Right lobe of liver (tissue), 6 donors: ENCODE results near the gene NAALADL2. TPM values are rescaled to one million over a fixed set of nuclear protein-coding genes. Genes with fewer than 3 reads are reported as not detected.

Experiments
- ATAC-seq, 4 donors: fragments of 200-7000 bp; cut with Tn5 transposase; one replicate each; pipeline ENCODE4 v1.9.1; 2020; ENCODE audit warnings: mild to moderate bottlenecking in 4 of 4, moderate library complexity in 4 of 4
- DNase-seq, 3 donors: peaks; one replicate each; pipeline ENCODE4 v3.0.0-alpha.2; 2020
- H3K27ac ChIP-seq, 3 donors: fragments of 200-600 bp; one replicate each; pipeline ENCODE4 v1.8.0; 2022
- H3K27me3 ChIP-seq, 2 donors: fragments of 200-600 bp; one replicate each; pipeline ENCODE4 v1.8.0; 2022
- H3K36me3 ChIP-seq, 4 donors: fragments of 200-600 bp; sonication (generic) in 1 of 4; one replicate each; pipeline versions ENCODE4 v1.5.1 to v1.8.0; 2017 to 2022; ENCODE audit warnings: control low read depth in 1 of 4
- H3K4me1 ChIP-seq, 4 donors: fragments of 200-600 bp; sonication (generic) in 1 of 4; one replicate each; pipeline versions ENCODE4 v1.5.1 to v1.8.0; 2017 to 2022; ENCODE audit warnings: control low read depth in 1 of 4
- H3K4me3 ChIP-seq, 3 donors: fragments of 200-600 bp; one replicate each; pipeline ENCODE4 v1.8.0; 2022
- H3K9me3 ChIP-seq, 4 donors: fragments of 200-600 bp; sonication (generic) in 1 of 4; one replicate each; pipeline versions ENCODE4 v1.5.1 to v1.8.0; 2017 to 2022; ENCODE audit warnings: control low read depth in 1 of 4
- POLR2A ChIP-seq: fragments of 450-650 bp; IDR thresholded peaks from one replicate; pipeline ENCODE4 v1.6.1; 2017; ENCODE audit warnings: antibody characterized with exemption, mild to moderate bottlenecking
- WGBS: methylation state at CpG from one replicate; pipeline ENCODE4 v1.1.6; 2018; ENCODE audit warnings: low coverage, low lambda C conversion rate; ENCODE audit not compliant: insufficient coverage; ENCODE audit errors: missing lambda C conversion rate; 5-methylcytosine and 5-hydroxymethylcytosine counted together
- intact Hi-C, 2 donors: fragments of 100-400 bp; cut with DNase I; formaldehyde crosslinking; loops; one replicate each; pipeline versions ENCODE4 v1.11.2 to v1.14.1; 2022
- total RNA-seq, 6 experiments: library from RNA; depleted of rRNA in 2 of 6; stranded (reverse); fragments of >200 nt in 2 of 6; fragmentation: NEBNext Ultra II Directional in 3 of 6; extraction: Animal tissue kit (Norgen Biotek cat#: 25700) in 3 of 6; gene quantifications; one replicate each; pipeline versions ENCODE4 v1.1.0 to v1.2.4, GENCODE V29; 2016 to 2023
- TF ChIP-seq, protein P1 (sequence below), 4 donors: fragments of 200-600 bp in 3 of 4; fragments of 450-650 bp in 1 of 4; IDR thresholded peaks; one replicate each; pipeline versions ENCODE4 v1.5.1 to v1.8.0; 2016 to 2022; ENCODE audit warnings: antibody characterized with exemption in 4 of 4, mild to moderate bottlenecking in 2 of 4
- donor health status: DM: no; HTN: yes; CAD: no.
- donor health status: DM: no; HTN: no; CAD: no.
- donor health status: DM: no; HTN: no; CAD: no.
- donor health status: DM: no; HTN: yes; CAD: no.
- donor health status: DM: no; HTN: yes; CAD: no.

Gene NAALADL2
- total RNA-seq, 6 experiments from 2014 or later = 0.86 to 4.9 (median 3.2) TPM

DNA sequence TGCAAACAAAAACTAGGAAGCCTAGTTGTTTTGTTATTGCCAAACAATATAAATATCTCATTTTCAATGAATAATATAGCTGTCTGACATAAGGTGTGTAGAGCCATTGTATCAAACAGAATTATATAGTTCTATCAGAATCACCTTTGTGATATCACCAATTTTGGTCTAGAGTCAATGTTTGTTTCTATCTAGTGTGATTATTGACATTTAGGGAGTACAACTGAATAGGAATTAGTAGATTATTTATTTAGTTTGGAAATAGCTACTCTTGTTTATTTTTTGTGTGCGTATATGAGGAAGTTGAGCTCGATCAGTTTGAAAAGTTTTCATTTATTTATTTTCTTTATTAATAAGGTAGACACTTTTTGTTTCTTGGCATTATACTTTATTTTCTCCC lies 389.7 kb downstream of the NAALADL2 start:
- 15% methylated on average over 2 of the region's 2 CpGs for WGBS
- TF ChIP-seq, protein P1, sequence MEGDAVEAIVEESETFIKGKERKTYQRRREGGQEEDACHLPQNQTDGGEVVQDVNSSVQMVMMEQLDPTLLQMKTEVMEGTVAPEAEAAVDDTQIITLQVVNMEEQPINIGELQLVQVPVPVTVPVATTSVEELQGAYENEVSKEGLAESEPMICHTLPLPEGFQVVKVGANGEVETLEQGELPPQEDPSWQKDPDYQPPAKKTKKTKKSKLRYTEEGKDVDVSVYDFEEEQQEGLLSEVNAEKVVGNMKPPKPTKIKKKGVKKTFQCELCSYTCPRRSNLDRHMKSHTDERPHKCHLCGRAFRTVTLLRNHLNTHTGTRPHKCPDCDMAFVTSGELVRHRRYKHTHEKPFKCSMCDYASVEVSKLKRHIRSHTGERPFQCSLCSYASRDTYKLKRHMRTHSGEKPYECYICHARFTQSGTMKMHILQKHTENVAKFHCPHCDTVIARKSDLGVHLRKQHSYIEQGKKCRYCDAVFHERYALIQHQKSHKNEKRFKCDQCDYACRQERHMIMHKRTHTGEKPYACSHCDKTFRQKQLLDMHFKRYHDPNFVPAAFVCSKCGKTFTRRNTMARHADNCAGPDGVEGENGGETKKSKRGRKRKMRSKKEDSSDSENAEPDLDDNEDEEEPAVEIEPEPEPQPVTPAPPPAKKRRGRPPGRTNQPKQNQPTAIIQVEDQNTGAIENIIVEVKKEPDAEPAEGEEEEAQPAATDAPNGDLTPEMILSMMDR (IDR thresholded peaks at IDR 0.05) = no peak
- TF ChIP-seq POLR2A = no peak

DNA sequence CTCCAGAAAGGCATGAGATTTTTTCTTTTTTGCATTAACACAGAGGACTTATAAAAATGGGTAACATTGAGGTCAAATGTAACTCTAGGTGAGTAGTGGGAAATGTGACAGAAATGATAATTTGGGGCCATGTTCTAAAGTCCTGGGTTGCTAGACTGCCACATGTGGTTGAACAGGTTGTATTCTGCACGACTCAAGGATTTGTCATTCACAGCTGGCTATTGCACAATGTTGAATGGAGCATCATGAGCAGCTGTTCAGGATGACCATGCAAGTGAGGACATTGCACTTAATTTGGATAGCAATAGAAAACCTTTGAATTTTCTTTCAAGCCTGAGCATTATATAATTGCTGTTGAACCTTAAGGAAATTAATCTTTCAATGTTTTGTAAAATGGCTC lies 396.6 kb downstream of the NAALADL2 start:
- ATAC-seq = peak in 2 of 4 donors; percentile 46 to 61
- H3K4me1 ChIP-seq = no peaks in the 10 kb centered on the region
- WGBS = 22% methylated on average over 1 of the region's 1 CpG
- H3K27ac ChIP-seq = no peak overlapping the region
- H3K27me3 ChIP-seq = no peaks in the 10 kb centered on the region
- H3K4me3 ChIP-seq = no peak overlapping the region
- TF ChIP-seq, protein P1 (IDR thresholded peaks at IDR 0.05) = no peak
- TF ChIP-seq POLR2A = no peak
- intact Hi-C loops = no loop called here
- H3K36me3 ChIP-seq = no peaks in the 10 kb centered on the region
- H3K9me3 ChIP-seq = no peaks in the 10 kb centered on the region
- no peak for DNase-seq

More for the DNA sequence above, 389.7 kb downstream of the NAALADL2 start:
- peak in 2 of 4 donors; percentile 43 to 80 for ATAC-seq
- intact Hi-C loops = no loop called here
- no peaks in the 10 kb centered on the region for H3K4me1 ChIP-seq
- no peaks in the 10 kb centered on the region for H3K9me3 ChIP-seq
- no peaks in the 10 kb centered on the region for H3K36me3 ChIP-seq
- H3K27me3 ChIP-seq = no peaks in the 10 kb centered on the region
- H3K27ac ChIP-seq = no peak overlapping the region
- no peak for DNase-seq
- no peak overlapping the region for H3K4me3 ChIP-seq

DNA sequence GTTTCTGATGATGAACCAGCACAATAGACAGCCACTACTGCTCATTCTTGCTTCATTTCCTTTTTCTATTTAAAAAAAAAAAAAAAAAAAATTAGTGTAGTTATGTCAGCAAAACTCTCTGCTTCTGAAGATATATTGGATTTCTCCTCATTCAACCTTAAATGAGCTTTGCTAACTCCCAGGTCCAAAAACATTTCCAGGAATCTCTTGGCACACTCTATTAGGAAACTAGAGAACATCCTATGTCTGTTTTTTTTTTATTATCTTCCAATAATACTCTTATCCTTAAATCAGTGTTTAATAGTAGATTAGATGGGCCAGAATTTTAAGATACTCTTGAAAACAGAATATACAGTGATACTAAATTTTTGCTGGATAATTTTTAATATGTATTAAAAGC lies 398.0 kb downstream of the NAALADL2 start:
- Histone ChIP-seq H3K36me3 (no peaks in the 10 kb centered on the region), H3K4me3 (no peak overlapping the region), H3K9me3 (no peaks in the 10 kb centered on the region), H3K27ac (no peak overlapping the region), H3K4me1 (no peaks in the 10 kb centered on the region), H3K27me3 (no peaks in the 10 kb centered on the region)
- intact Hi-C loops = no loop called here
- ATAC-seq (no peak), DNase-seq (no peak)
- TF ChIP-seq, protein P1 (IDR thresholded peaks at IDR 0.05) = no peak
- no peak for TF ChIP-seq POLR2A

DNA sequence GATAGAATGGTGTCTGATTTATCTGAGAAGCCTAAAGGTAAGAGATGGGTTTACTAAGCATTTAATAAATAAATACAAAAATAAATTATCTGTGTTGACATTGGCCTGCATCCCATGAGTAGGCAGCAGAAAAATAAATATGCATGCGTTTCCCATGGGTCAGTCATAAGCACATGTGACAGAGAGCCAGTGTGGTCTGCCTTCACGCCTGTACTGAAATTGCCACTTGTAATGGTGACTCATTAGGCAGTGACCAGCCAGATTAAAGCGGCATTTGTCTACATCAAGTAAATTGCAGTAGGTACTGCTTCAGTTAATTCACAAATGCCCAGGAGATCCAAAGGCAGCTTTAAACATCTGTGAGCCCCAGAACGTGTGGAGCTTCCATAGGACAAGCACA lies 399.6 kb downstream of the NAALADL2 start:
- no peak for TF ChIP-seq POLR2A
- TF ChIP-seq, protein P1 (IDR thresholded peaks at IDR 0.05) = no peak

More for the DNA sequence above, 399.6 kb downstream of the NAALADL2 start:
- H3K36me3 ChIP-seq = no peaks in the 10 kb centered on the region
- 79% methylated on average over 2 of the region's 4 CpGs for WGBS
- intact Hi-C loops = no loop called here
- no peaks in the 10 kb centered on the region for H3K9me3 ChIP-seq
- peak in 1 of 4 donors; percentile 30 for ATAC-seq
- no peak overlapping the region for H3K27ac ChIP-seq
- no peak for DNase-seq
- no peaks in the 10 kb centered on the region for H3K27me3 ChIP-seq
- no peak overlapping the region for H3K4me3 ChIP-seq
- no peaks in the 10 kb centered on the region for H3K4me1 ChIP-seq
